Ascending aorta (tissue), 2 donors: ENCODE results near the gene FBL. TPM values are rescaled to one million over a fixed set of nuclear protein-coding genes. Genes with fewer than 3 reads are reported as not detected.
"Not testable (repeated sequence)": the region's sequence is repeated elsewhere in the genome, so short reads cannot be mapped to it uniquely, and the experiment has no call there.

Source experiments
- DNase-seq, 2 donors: peaks; one replicate each; pipeline ENCODE4 v3.0.0-alpha.2; 2019; ENCODE audit warnings: low spot score in 2 of 2
- H3K27ac ChIP-seq, 2 donors: fragments of 200-600 bp; sonication (generic); one replicate each; pipeline ENCODE4 v1.5.1; 2016 to 2017; ENCODE audit warnings: mild to moderate bottlenecking in 1 of 2
- H3K27me3 ChIP-seq: fragments of 200-600 bp; sonication (generic); one replicate; pipeline ENCODE4 v1.5.1; 2017
- H3K36me3 ChIP-seq, 2 donors: fragments of 200-600 bp; sonication (generic); one replicate each; pipeline ENCODE4 v1.5.1; 2016
- H3K4me1 ChIP-seq, 2 donors: fragments of 200-600 bp; sonication (generic); one replicate each; pipeline ENCODE4 v1.5.1; 2016 to 2017; ENCODE audit warnings: mild to moderate bottlenecking in 1 of 2
- H3K4me3 ChIP-seq, 2 donors: fragments of 200-600 bp; sonication (generic); one replicate each; pipeline ENCODE4 v1.5.1; 2016 to 2017; ENCODE audit warnings: mild to moderate bottlenecking in 1 of 2
- H3K9me3 ChIP-seq, 2 donors: fragments of 200-600 bp; sonication (generic); one replicate each; pipeline ENCODE4 v1.5.1; 2016
- CTCF ChIP-seq, 3 experiments: fragments of 200-600 bp in 2 of 3; fragments of 450-650 bp in 1 of 3; sonication (generic) in 2 of 3; IDR thresholded peaks; one replicate each; pipeline ENCODE4 v1.5.1; 2016 to 2019; ENCODE audit warnings: antibody characterized with exemption in 3 of 3, mild to moderate bottlenecking in 1 of 3, moderate library complexity in 1 of 3
- intact Hi-C: fragments of 100-400 bp; cut with DNase I; formaldehyde crosslinking; loops from one replicate; pipeline ENCODE4 v1.15.1; 2023
- total RNA-seq: library from RNA; depleted of rRNA; stranded (reverse); fragments of >200 nt; gene quantifications from one replicate; pipeline ENCODE4 v1.1.0, GENCODE V29; 2016

FBL gene
- total RNA-seq, 1 donor from 2014 or later = 92.1 TPM

- intact Hi-C loops, H3K36me3 ChIP-seq, H3K4me1 ChIP-seq, H3K27ac ChIP-seq, DNase-seq, H3K4me3 ChIP-seq, H3K9me3 ChIP-seq, H3K27me3 ChIP-seq: not testable (repeated sequence)
These were observed 39.8 kb upstream of the FBL start for GRCh38 chr19:39885821-39886554.

- DNase-seq, H3K9me3 ChIP-seq, H3K36me3 ChIP-seq, intact Hi-C loops, H3K4me3 ChIP-seq, H3K4me1 ChIP-seq, H3K27ac ChIP-seq, H3K27me3 ChIP-seq: not testable (repeated sequence)
These were observed 38.5 kb upstream of the FBL start for GRCh38 chr19:39884721-39885120.

GRCh38 chr19:39882645-39883044, 36.5 kb upstream of the FBL start:
- DNase-seq, H3K27ac ChIP-seq, H3K4me1 ChIP-seq, intact Hi-C loops, H3K4me3 ChIP-seq, H3K27me3 ChIP-seq, H3K36me3 ChIP-seq, H3K9me3 ChIP-seq: not testable (repeated sequence)

GRCh38 chr19:39881495-39882110, 35.4 kb upstream of the FBL start:
- H3K4me3 ChIP-seq, H3K4me1 ChIP-seq, DNase-seq, H3K36me3 ChIP-seq, H3K27me3 ChIP-seq, intact Hi-C loops, H3K27ac ChIP-seq, H3K9me3 ChIP-seq: not testable (repeated sequence)

GRCh38 chr19:39880241-39880640, 34.1 kb upstream of the FBL start:
- intact Hi-C loops, H3K4me1 ChIP-seq, H3K9me3 ChIP-seq, H3K27me3 ChIP-seq, H3K36me3 ChIP-seq, DNase-seq, H3K27ac ChIP-seq, H3K4me3 ChIP-seq: not testable (repeated sequence)

- DNase-seq, intact Hi-C loops: not testable (repeated sequence)
These were observed 33.6 kb upstream of the FBL start for GRCh38 chr19:39879796-39880195.

GRCh38 chr19:39878866-39879265, 32.7 kb upstream of the FBL start:
- H3K27ac ChIP-seq, H3K36me3 ChIP-seq, H3K27me3 ChIP-seq, H3K4me1 ChIP-seq, DNase-seq, H3K9me3 ChIP-seq, intact Hi-C loops, H3K4me3 ChIP-seq: not testable (repeated sequence)

More at GRCh38 chr19:39879796-39880195, 33.6 kb upstream of the FBL start:
- not testable (repeated sequence) for H3K9me3 ChIP-seq, H3K4me1 ChIP-seq, H3K27ac ChIP-seq, H3K4me3 ChIP-seq, H3K36me3 ChIP-seq, H3K27me3 ChIP-seq

- TF ChIP-seq CTCF (IDR thresholded peaks at IDR 0.05) = no peak
- Histone ChIP-seq H3K27me3 (no peaks in the 10 kb centered on the region), H3K9me3 (no peaks in the 10 kb centered on the region), H3K36me3 (no peaks in the 10 kb centered on the region), H3K27ac (no peak overlapping the region), H3K4me3 (no peak overlapping the region), H3K4me1 (no peaks in the 10 kb centered on the region)
- no peak for DNase-seq
- intact Hi-C loops = no loop called here
These were observed 32.2 kb upstream of the FBL start for GRCh38 chr19:39878398-39878797.

GRCh38 chr19:39877982-39878381, 31.8 kb upstream of the FBL start:
- H3K36me3 ChIP-seq, H3K9me3 ChIP-seq, H3K4me1 ChIP-seq, H3K4me3 ChIP-seq, H3K27ac ChIP-seq, H3K27me3 ChIP-seq, intact Hi-C loops, DNase-seq: not testable (repeated sequence)

GRCh38 chr19:39877488-39877887, 31.3 kb upstream of the FBL start:
- H3K27ac ChIP-seq, H3K4me1 ChIP-seq, H3K36me3 ChIP-seq, H3K9me3 ChIP-seq, H3K27me3 ChIP-seq, DNase-seq, H3K4me3 ChIP-seq, intact Hi-C loops: not testable (repeated sequence)

- H3K27ac ChIP-seq, H3K36me3 ChIP-seq, DNase-seq, H3K4me3 ChIP-seq, H3K27me3 ChIP-seq, intact Hi-C loops, H3K9me3 ChIP-seq, H3K4me1 ChIP-seq: not testable (repeated sequence)
These were observed 30.3 kb upstream of the FBL start for GRCh38 chr19:39876486-39876885.

- not testable (repeated sequence) for H3K4me1 ChIP-seq
These were observed 29.3 kb upstream of the FBL start for GRCh38 chr19:39875401-39875864.

More at GRCh38 chr19:39875401-39875864, 29.3 kb upstream of the FBL start:
- intact Hi-C loops, H3K9me3 ChIP-seq, H3K4me3 ChIP-seq, DNase-seq, H3K36me3 ChIP-seq, H3K27ac ChIP-seq, H3K27me3 ChIP-seq: not testable (repeated sequence)
